GM12874 (cell line): ENCODE measurements around the gene CAMKMT.

ENCODE experiments used
- CTCF ChIP-seq: IDR thresholded peaks from 2 replicates; pipeline ENCODE4 v1.5.1; 2011; ENCODE audit warnings: low read depth, mild to moderate bottlenecking, control low read depth, low read length, moderate library complexity; ENCODE audit not compliant: insufficient read depth

CAMKMT gene

GRCh38 chr2:44553456-44553855 is 191.7 kb downstream of the CAMKMT start:
- no peak for TF ChIP-seq CTCF

- TF ChIP-seq CTCF = no peak
These were observed 194.0 kb downstream of the CAMKMT start for GRCh38 chr2:44555700-44556099.

GRCh38 chr2:44559108-44559507 is 197.4 kb downstream of the CAMKMT start:
- TF ChIP-seq CTCF = no peak

GRCh38 chr2:44560352-44560751 is 198.6 kb downstream of the CAMKMT start:
- peak; percentile 28; the same call in 1 of the 2 replicates for TF ChIP-seq CTCF

- TF ChIP-seq CTCF = no peak
These were observed 199.2 kb downstream of the CAMKMT start for GRCh38 chr2:44560941-44561340.

- no peak for TF ChIP-seq CTCF
These were observed 201.0 kb downstream of the CAMKMT start for GRCh38 chr2:44562737-44563136.

- no peak for TF ChIP-seq CTCF
These were observed 203.0 kb downstream of the CAMKMT start for GRCh38 chr2:44564752-44565151.

GRCh38 chr2:44566059-44566458 is 204.3 kb downstream of the CAMKMT start:
- TF ChIP-seq CTCF = no peak
